KMS-11 (cell line): ENCODE data around the gene DISP2.

Experiments
- H2AFZ ChIP-seq: fragments of 200-600 bp; sonication (generic); 2 replicates; pipeline ENCODE4 v1.6.1; 2016; ENCODE audit warnings: antibody characterized with exemption, mixed run types, low read depth
- H3K27ac ChIP-seq: fragments of 200-600 bp; sonication (generic); 2 replicates; pipeline ENCODE4 v1.6.1; 2016; ENCODE audit warnings: mild to moderate bottlenecking, mixed run types
- H3K27me3 ChIP-seq: fragments of 200-600 bp; sonication (generic); 2 replicates; pipeline ENCODE4 v1.6.1; 2017; ENCODE audit warnings: mild to moderate bottlenecking, low read depth, mixed run types, moderate library complexity; ENCODE audit not compliant: insufficient read depth
- H3K36me3 ChIP-seq: fragments of 200-600 bp; sonication (generic); 2 replicates; pipeline ENCODE4 v1.6.1; 2017; ENCODE audit warnings: mild to moderate bottlenecking, mixed run types; ENCODE audit not compliant: insufficient read depth
- H3K4me1 ChIP-seq: fragments of 200-600 bp; sonication (generic); 2 replicates; pipeline ENCODE4 v1.6.1; 2016; ENCODE audit warnings: mild to moderate bottlenecking, low read depth, mixed run types; ENCODE audit not compliant: poor library complexity, severe bottlenecking
- H3K4me2 ChIP-seq: fragments of 200-600 bp; sonication (generic); 2 replicates; pipeline ENCODE4 v1.7.0; 2016; ENCODE audit warnings: mild to moderate bottlenecking, mixed run types
- H3K4me3 ChIP-seq: fragments of 200-600 bp; sonication (generic); IDR thresholded peaks from 2 replicates; pipeline ENCODE4 v1.6.1; 2017; ENCODE audit warnings: low read depth, low read length, mixed read lengths; ENCODE audit not compliant: insufficient read depth
- H3K79me2 ChIP-seq: fragments of 200-600 bp; sonication (generic); 2 replicates; pipeline ENCODE4 v1.6.1; 2016; ENCODE audit warnings: low read depth, mixed run types; ENCODE audit not compliant: insufficient read depth
- H3K9ac ChIP-seq: fragments of 200-600 bp; sonication (generic); 2 replicates; pipeline ENCODE4 v1.6.1; 2016; ENCODE audit warnings: mild to moderate bottlenecking, mixed run types
- H4K20me1 ChIP-seq: fragments of 200-600 bp; sonication (generic); 2 replicates; pipeline ENCODE4 v1.6.1; 2016; ENCODE audit warnings: mild to moderate bottlenecking, mixed run types; ENCODE audit not compliant: insufficient read depth
- TF ChIP-seq, protein P1 (sequence below): fragments of 200-600 bp; sonication (generic); conservative IDR thresholded peaks from 2 replicates; pipeline ENCODE4 v1.6.1; 2017; ENCODE audit warnings: low read depth, mild to moderate bottlenecking, antibody characterized with exemption, low read length, moderate library complexity, mixed read lengths

Gene DISP2

DNA sequence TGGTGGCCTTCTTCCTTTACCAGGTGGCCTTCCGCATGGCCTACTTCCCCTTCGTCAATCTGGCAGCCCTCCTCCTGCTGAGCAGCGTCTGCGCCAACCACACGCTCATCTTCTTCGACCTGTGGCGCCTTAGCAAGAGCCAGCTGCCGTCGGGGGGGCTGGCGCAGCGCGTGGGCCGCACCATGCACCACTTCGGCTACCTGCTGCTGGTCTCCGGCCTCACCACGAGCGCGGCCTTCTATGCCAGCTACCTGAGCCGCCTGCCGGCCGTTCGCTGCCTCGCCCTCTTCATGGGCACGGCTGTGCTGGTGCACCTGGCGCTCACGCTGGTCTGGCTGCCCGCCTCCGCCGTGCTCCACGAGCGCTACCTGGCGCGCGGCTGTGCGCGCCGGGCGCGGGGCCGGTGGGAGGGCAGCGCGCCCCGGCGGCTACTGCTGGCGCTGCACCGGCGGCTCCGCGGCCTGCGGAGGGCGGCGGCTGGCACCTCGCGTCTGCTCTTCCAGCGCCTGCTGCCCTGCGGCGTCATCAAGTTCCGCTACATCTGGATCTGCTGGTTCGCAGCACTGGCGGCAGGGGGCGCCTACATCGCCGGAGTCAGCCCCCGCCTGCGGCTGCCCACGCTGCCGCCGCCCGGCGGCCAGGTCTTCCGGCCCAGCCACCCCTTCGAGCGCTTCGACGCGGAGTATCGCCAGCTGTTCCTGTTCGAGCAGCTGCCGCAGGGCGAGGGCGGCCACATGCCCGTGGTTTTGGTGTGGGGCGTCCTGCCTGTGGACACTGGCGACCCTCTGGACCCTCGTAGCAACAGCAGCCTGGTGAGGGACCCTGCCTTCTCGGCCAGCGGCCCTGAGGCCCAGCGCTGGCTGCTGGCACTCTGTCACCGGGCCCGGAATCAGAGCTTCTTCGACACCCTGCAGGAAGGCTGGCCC lies 9.9 kb downstream of the DISP2 start:
- Histone ChIP-seq H3K27me3 (peaks cover 7% of the 10 kb centered on the region; the same call in 1 of the 2 replicates), H3K9ac (peak overlapping the region; percentile 48; the same call in 1 of the 2 replicates), H3K36me3 (no peaks in the 10 kb centered on the region), H3K4me3 (no peak overlapping the region), H2AFZ (peak overlapping the region; percentile 93), H4K20me1 (no peaks in the 10 kb centered on the region), H3K79me2 (no peaks in the 10 kb centered on the region), H3K27ac (no peak overlapping the region), H3K4me2 (peak overlapping the region; percentile 70), H3K4me1 (peaks cover 11% of the 10 kb centered on the region)
- TF ChIP-seq, protein P1, sequence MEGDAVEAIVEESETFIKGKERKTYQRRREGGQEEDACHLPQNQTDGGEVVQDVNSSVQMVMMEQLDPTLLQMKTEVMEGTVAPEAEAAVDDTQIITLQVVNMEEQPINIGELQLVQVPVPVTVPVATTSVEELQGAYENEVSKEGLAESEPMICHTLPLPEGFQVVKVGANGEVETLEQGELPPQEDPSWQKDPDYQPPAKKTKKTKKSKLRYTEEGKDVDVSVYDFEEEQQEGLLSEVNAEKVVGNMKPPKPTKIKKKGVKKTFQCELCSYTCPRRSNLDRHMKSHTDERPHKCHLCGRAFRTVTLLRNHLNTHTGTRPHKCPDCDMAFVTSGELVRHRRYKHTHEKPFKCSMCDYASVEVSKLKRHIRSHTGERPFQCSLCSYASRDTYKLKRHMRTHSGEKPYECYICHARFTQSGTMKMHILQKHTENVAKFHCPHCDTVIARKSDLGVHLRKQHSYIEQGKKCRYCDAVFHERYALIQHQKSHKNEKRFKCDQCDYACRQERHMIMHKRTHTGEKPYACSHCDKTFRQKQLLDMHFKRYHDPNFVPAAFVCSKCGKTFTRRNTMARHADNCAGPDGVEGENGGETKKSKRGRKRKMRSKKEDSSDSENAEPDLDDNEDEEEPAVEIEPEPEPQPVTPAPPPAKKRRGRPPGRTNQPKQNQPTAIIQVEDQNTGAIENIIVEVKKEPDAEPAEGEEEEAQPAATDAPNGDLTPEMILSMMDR: peak; percentile 49

DNA sequence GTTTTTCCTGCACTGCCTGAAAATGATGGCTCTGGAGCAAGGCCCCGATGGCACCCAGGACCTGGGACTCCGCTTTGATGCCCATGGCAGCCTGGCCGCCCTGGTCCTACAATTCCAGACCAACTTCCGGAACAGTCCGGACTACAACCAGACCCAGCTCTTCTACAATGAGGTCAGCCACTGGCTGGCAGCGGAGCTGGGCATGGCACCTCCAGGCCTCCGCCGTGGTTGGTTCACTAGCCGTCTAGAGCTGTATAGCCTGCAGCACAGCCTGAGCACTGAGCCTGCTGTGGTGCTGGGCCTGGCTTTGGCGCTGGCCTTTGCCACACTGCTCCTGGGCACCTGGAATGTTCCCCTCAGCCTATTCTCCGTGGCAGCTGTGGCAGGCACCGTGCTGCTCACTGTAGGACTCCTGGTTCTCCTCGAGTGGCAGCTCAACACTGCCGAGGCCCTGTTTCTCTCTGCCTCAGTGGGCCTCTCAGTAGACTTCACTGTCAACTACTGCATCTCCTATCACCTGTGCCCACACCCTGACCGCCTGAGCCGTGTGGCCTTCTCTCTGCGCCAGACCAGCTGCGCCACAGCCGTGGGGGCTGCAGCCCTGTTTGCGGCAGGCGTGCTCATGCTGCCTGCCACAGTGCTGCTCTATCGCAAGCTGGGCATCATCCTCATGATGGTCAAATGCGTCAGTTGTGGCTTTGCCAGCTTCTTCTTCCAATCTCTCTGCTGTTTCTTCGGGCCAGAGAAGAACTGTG lies 10.9 kb downstream of the DISP2 start:
- H3K4me1 ChIP-seq: peaks cover 11% of the 10 kb centered on the region
- no peaks in the 10 kb centered on the region for H4K20me1 ChIP-seq
- TF ChIP-seq, protein P1: no peak
- no peak overlapping the region for H3K27ac ChIP-seq
- H3K27me3 ChIP-seq: peaks cover 7% of the 10 kb centered on the region; the same call in 1 of the 2 replicates
- H3K4me3 ChIP-seq: no peak overlapping the region
- peak overlapping the region; percentile 48; the same call in 1 of the 2 replicates for H3K9ac ChIP-seq
- H3K36me3 ChIP-seq: no peaks in the 10 kb centered on the region
- H2AFZ ChIP-seq: peak overlapping the region; percentile 93
- H3K79me2 ChIP-seq: no peaks in the 10 kb centered on the region
- peak overlapping the region; percentile 70; the same call in 1 of the 2 replicates for H3K4me2 ChIP-seq

DNA sequence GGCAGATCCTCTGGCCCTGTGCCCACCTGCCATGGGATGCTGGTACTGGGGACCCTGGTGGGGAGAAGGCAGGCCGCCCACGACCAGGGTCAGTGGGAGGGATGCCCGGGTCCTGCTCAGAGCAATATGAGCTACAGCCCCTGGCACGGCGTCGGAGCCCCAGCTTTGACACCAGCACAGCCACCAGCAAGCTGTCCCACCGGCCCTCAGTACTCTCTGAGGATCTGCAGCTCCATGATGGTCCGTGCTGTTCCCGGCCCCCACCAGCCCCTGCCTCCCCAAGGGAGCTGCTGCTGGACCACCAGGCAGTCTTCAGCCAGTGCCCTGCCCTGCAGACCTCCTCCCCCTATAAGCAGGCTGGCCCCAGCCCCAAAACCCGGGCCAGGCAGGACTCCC lies 11.5 kb downstream of the DISP2 start:
- no peak overlapping the region for H3K4me2 ChIP-seq
- peaks cover 11% of the 10 kb centered on the region for H3K4me1 ChIP-seq
- H3K27me3 ChIP-seq: peaks cover 7% of the 10 kb centered on the region; the same call in 1 of the 2 replicates
- no peak overlapping the region for H3K9ac ChIP-seq
- H3K36me3 ChIP-seq: no peaks in the 10 kb centered on the region
- H3K27ac ChIP-seq: no peak overlapping the region
- H2AFZ ChIP-seq: no peak overlapping the region
- H4K20me1 ChIP-seq: no peaks in the 10 kb centered on the region
- H3K79me2 ChIP-seq: no peaks in the 10 kb centered on the region
- TF ChIP-seq, protein P1: no peak
- no peak overlapping the region for H3K4me3 ChIP-seq

DNA sequence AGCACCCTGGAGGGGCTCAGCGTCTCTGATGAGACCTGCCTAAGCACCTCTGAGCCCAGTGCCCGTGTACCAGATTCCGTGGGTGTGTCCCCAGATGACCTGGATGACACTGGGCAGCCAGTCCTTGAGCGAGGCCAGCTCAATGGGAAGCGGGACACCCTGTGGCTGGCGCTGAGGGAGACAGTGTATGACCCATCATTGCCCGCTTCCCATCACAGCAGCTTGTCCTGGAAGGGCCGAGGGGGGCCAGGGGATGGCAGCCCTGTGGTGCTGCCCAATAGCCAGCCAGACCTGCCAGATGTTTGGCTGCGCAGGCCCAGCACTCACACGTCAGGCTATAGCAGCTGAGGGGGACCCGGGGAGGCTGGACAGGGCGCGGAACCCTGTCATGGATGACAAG lies 12.0 kb downstream of the DISP2 start:
- Histone ChIP-seq H3K36me3 (no peaks in the 10 kb centered on the region), H3K27me3 (peaks cover 7% of the 10 kb centered on the region; the same call in 1 of the 2 replicates), H3K4me2 (no peak overlapping the region), H4K20me1 (no peaks in the 10 kb centered on the region), H3K27ac (no peak overlapping the region), H3K79me2 (no peaks in the 10 kb centered on the region), H3K4me3 (no peak overlapping the region), H2AFZ (no peak overlapping the region), H3K4me1 (peaks cover 11% of the 10 kb centered on the region), H3K9ac (no peak overlapping the region)
- TF ChIP-seq, protein P1: no peak
